Stimulated activated naive CD8-positive, alpha-beta T cell treated with anti-CD3 and anti-CD28 coated beads, Interleukin-15, amount 100 ng/mL, for 72 hours (primary cell): ENCODE data around the gene ST6GALNAC3.

ENCODE experiments used
- ATAC-seq: fragments of 150-1000 bp; cut with Tn5 transposase; 2 replicates; pipeline ENCODE4 v1.10.0; 2021; ENCODE audit warnings: mild to moderate bottlenecking, moderate library complexity
- DNase-seq, 2 donors: peaks; one replicate each; pipeline ENCODE4 v3.0.0; 2021 to 2022
- H3K27ac Mint-ChIP-seq, 2 donors: one replicate each; pipeline ENCODE4 v1.8.0; 2022; ENCODE audit warnings: mild to moderate bottlenecking in 2 of 2, mixed read lengths in 2 of 2, moderate library complexity in 2 of 2
- H3K27me3 Mint-ChIP-seq: one replicate; pipeline ENCODE4 v1.8.0; 2022; ENCODE audit warnings: mixed read lengths
- H3K4me1 Mint-ChIP-seq: one replicate; pipeline ENCODE4 v1.8.0; 2022; ENCODE audit warnings: mild to moderate bottlenecking, mixed read lengths
- H3K4me3 Mint-ChIP-seq, 2 donors: one replicate each; pipeline ENCODE4 v1.8.0; 2022; ENCODE audit warnings: mild to moderate bottlenecking in 2 of 2, mixed read lengths in 2 of 2, moderate library complexity in 1 of 2
- H3K9me3 Mint-ChIP-seq, 2 donors: one replicate each; pipeline ENCODE4 v1.8.0; 2022; ENCODE audit warnings: mixed read lengths in 2 of 2

ST6GALNAC3 gene

GRCh38 chr1:76209648-76210047, 135.1 kb downstream of the ST6GALNAC3 start:
- ATAC-seq (no peak), DNase-seq (no peak)
- H3K4me1 Mint-ChIP-seq = no peaks in the 10 kb centered on the region
- H3K9me3 Mint-ChIP-seq = no peaks in the 10 kb centered on the region
- no peaks in the 10 kb centered on the region for H3K27me3 Mint-ChIP-seq
- no peak overlapping the region for H3K27ac Mint-ChIP-seq
- no peak overlapping the region for H3K4me3 Mint-ChIP-seq

GRCh38 chr1:76210160-76210559, 135.6 kb downstream of the ST6GALNAC3 start:
- no peaks in the 10 kb centered on the region for H3K27me3 Mint-ChIP-seq
- H3K9me3 Mint-ChIP-seq = no peaks in the 10 kb centered on the region
- H3K27ac Mint-ChIP-seq = no peak overlapping the region
- ATAC-seq (no peak), DNase-seq (no peak)
- H3K4me1 Mint-ChIP-seq = no peaks in the 10 kb centered on the region
- H3K4me3 Mint-ChIP-seq = no peak overlapping the region

- DNase-seq (no peak), ATAC-seq (no peak)
- peaks cover 8% of the 10 kb centered on the region for H3K4me1 Mint-ChIP-seq
- H3K27ac Mint-ChIP-seq = no peak overlapping the region
- H3K27me3 Mint-ChIP-seq = no peaks in the 10 kb centered on the region
- H3K9me3 Mint-ChIP-seq = no peaks in the 10 kb centered on the region
- no peak overlapping the region for H3K4me3 Mint-ChIP-seq
These were observed 144.3 kb downstream of the ST6GALNAC3 start for GRCh38 chr1:76218888-76219287.

- Mint-ChIP-seq H3K4me1 (peaks cover 8% of the 10 kb centered on the region), H3K27ac (no peak overlapping the region), H3K27me3 (no peaks in the 10 kb centered on the region), H3K9me3 (no peaks in the 10 kb centered on the region), H3K4me3 (no peak overlapping the region)
- ATAC-seq = peak; percentile 84
- DNase-seq = no peak
These were observed 144.8 kb downstream of the ST6GALNAC3 start for GRCh38 chr1:76219366-76219818.

- ATAC-seq (no peak), DNase-seq (no peak)
- Mint-ChIP-seq H3K4me1 (peaks cover 20% of the 10 kb centered on the region), H3K9me3 (no peaks in the 10 kb centered on the region), H3K27me3 (no peaks in the 10 kb centered on the region), H3K27ac (no peak overlapping the region), H3K4me3 (no peak overlapping the region)
These were observed 150.2 kb downstream of the ST6GALNAC3 start for GRCh38 chr1:76224752-76225151.

GRCh38 chr1:76225526-76225925, 151.0 kb downstream of the ST6GALNAC3 start:
- no peak for ATAC-seq
- peaks cover 19% of the 10 kb centered on the region for H3K4me1 Mint-ChIP-seq
- H3K9me3 Mint-ChIP-seq = no peaks in the 10 kb centered on the region

GRCh38 chr1:76227621-76228020, 153.1 kb downstream of the ST6GALNAC3 start:
- Mint-ChIP-seq H3K27ac (no peak overlapping the region), H3K4me1 (peaks cover 19% of the 10 kb centered on the region), H3K27me3 (no peaks in the 10 kb centered on the region), H3K4me3 (no peak overlapping the region), H3K9me3 (no peaks in the 10 kb centered on the region)
- ATAC-seq = no peak
- no peak for DNase-seq

More at GRCh38 chr1:76225526-76225925, 151.0 kb downstream of the ST6GALNAC3 start:
- Mint-ChIP-seq H3K4me3 (no peak overlapping the region), H3K27ac (no peak overlapping the region), H3K27me3 (no peaks in the 10 kb centered on the region)
- DNase-seq = no peak

- ATAC-seq = no peak
- H3K27me3 Mint-ChIP-seq = no peaks in the 10 kb centered on the region
These were observed 154.9 kb downstream of the ST6GALNAC3 start for GRCh38 chr1:76229279-76230005.

GRCh38 chr1:76230842-76231281, 156.3 kb downstream of the ST6GALNAC3 start:
- DNase-seq = no peak
- Mint-ChIP-seq H3K27ac (no peak overlapping the region), H3K27me3 (no peaks in the 10 kb centered on the region), H3K9me3 (no peaks in the 10 kb centered on the region), H3K4me3 (no peak overlapping the region), H3K4me1 (peaks cover 19% of the 10 kb centered on the region)
- no peak for ATAC-seq

More at GRCh38 chr1:76229279-76230005, 154.9 kb downstream of the ST6GALNAC3 start:
- Mint-ChIP-seq H3K4me1 (peaks cover 19% of the 10 kb centered on the region), H3K9me3 (no peaks in the 10 kb centered on the region), H3K4me3 (no peak overlapping the region), H3K27ac (peak overlapping the region in 1 of 2 donors; percentile 5)
- no peak for DNase-seq

- Mint-ChIP-seq H3K9me3 (no peaks in the 10 kb centered on the region), H3K4me3 (no peak overlapping the region), H3K4me1 (peaks cover 19% of the 10 kb centered on the region), H3K27ac (no peak overlapping the region), H3K27me3 (no peaks in the 10 kb centered on the region)
- no peak for DNase-seq
- no peak for ATAC-seq
These were observed 156.8 kb downstream of the ST6GALNAC3 start for GRCh38 chr1:76231320-76231719.

- ATAC-seq (no peak), DNase-seq (no peak)
- Mint-ChIP-seq H3K4me1 (peaks cover 19% of the 10 kb centered on the region), H3K27ac (peak overlapping the region in 1 of 2 donors; percentile 15), H3K4me3 (no peak overlapping the region), H3K27me3 (no peaks in the 10 kb centered on the region), H3K9me3 (no peaks in the 10 kb centered on the region)
These were observed 158.1 kb downstream of the ST6GALNAC3 start for GRCh38 chr1:76232666-76233065.

- no peaks in the 10 kb centered on the region for H3K9me3 Mint-ChIP-seq
- H3K27ac Mint-ChIP-seq = peak overlapping the region in 1 of 2 donors; percentile 7
- H3K4me1 Mint-ChIP-seq = peaks cover 7% of the 10 kb centered on the region
- H3K4me3 Mint-ChIP-seq = no peak overlapping the region
- no peaks in the 10 kb centered on the region for H3K27me3 Mint-ChIP-seq
- ATAC-seq = no peak
- DNase-seq = no peak
These were observed 159.5 kb downstream of the ST6GALNAC3 start for GRCh38 chr1:76234061-76234460.

GRCh38 chr1:76237211-76237610, 162.7 kb downstream of the ST6GALNAC3 start:
- no peaks in the 10 kb centered on the region for H3K9me3 Mint-ChIP-seq
- no peaks in the 10 kb centered on the region for H3K27me3 Mint-ChIP-seq
- DNase-seq (no peak), ATAC-seq (no peak)
- no peak overlapping the region for H3K4me3 Mint-ChIP-seq
- H3K27ac Mint-ChIP-seq = no peak overlapping the region
- no peaks in the 10 kb centered on the region for H3K4me1 Mint-ChIP-seq

GRCh38 chr1:76238094-76238628, 163.6 kb downstream of the ST6GALNAC3 start:
- Mint-ChIP-seq H3K4me3 (no peak overlapping the region), H3K27ac (no peak overlapping the region), H3K4me1 (no peaks in the 10 kb centered on the region), H3K9me3 (peaks cover 2 to 7% of the 10 kb centered on the region in 2 donors), H3K27me3 (no peaks in the 10 kb centered on the region)
- ATAC-seq = no peak
- DNase-seq = no peak

GRCh38 chr1:76239470-76239918, 164.9 kb downstream of the ST6GALNAC3 start:
- DNase-seq = no peak
- Mint-ChIP-seq H3K9me3 (peaks cover 13 to 18% of the 10 kb centered on the region in 2 donors), H3K4me1 (no peaks in the 10 kb centered on the region), H3K27ac (no peak overlapping the region), H3K4me3 (no peak overlapping the region), H3K27me3 (no peaks in the 10 kb centered on the region)
- ATAC-seq = no peak

GRCh38 chr1:76240316-76240715, 165.8 kb downstream of the ST6GALNAC3 start:
- DNase-seq (no peak), ATAC-seq (no peak)
- Mint-ChIP-seq H3K27me3 (no peaks in the 10 kb centered on the region), H3K27ac (no peak overlapping the region), H3K4me1 (peaks cover 2% of the 10 kb centered on the region), H3K4me3 (no peak overlapping the region), H3K9me3 (peaks cover 16 to 26% of the 10 kb centered on the region in 2 donors)
